Vagina (tissue), 2 donors: ENCODE measurements around the gene MLF1.

Experiments
- POLR2A ChIP-seq, 2 donors: fragments of 450-650 bp; IDR thresholded peaks; one replicate each; pipeline ENCODE4 v1.6.1; 2017; ENCODE audit warnings: antibody characterized with exemption in 2 of 2, mild to moderate bottlenecking in 2 of 2, moderate library complexity in 2 of 2
- POLR2AphosphoS5 ChIP-seq, 2 donors: sonication (generic); formaldehyde crosslinking; IDR thresholded peaks; one replicate each; pipeline ENCODE4 v1.9.0; 2017; ENCODE audit warnings: antibody characterized with exemption in 2 of 2, mild to moderate bottlenecking in 2 of 2, low read depth in 1 of 2; ENCODE audit not compliant: insufficient read depth in 1 of 2
- TF ChIP-seq, protein P1 (sequence below), 3 experiments: fragments of 450-650 bp in 2 of 3; fragments of 200-600 bp in 1 of 3; sonication (generic) in 1 of 3; IDR thresholded peaks; one replicate each; pipeline ENCODE4 v1.5.1; 2017 to 2019; ENCODE audit warnings: antibody characterized with exemption in 3 of 3, mild to moderate bottlenecking in 2 of 3, moderate library complexity in 2 of 3

DNA sequence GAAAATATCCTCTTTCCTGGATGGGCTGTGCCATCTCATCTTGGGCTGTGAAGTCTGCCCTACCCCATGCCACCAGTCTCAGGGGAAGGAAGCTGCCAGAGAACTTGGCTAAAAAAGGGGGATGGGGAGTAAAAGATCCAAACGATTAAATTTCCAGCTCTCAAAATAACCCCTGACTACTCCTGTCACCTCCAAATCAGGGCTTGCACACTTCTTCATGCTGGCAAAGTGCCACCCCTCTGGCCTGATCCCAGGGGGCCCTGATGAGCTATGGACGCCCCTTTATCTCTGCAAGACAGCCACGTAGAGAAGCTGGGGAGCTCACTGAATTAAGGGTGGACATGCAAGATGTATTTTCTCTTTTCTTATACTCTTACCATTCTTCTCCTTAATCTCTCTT, 1.2 kb upstream of the MLF1 start:
- TF ChIP-seq POLR2AphosphoS5 (IDR thresholded peaks at IDR 0.05; ENCODE audit: insufficient read depth in 1 of 2, low read depth in 1 of 2) (no peak), POLR2A (IDR thresholded peaks at IDR 0.05) (no peak)
- TF ChIP-seq, protein P1, sequence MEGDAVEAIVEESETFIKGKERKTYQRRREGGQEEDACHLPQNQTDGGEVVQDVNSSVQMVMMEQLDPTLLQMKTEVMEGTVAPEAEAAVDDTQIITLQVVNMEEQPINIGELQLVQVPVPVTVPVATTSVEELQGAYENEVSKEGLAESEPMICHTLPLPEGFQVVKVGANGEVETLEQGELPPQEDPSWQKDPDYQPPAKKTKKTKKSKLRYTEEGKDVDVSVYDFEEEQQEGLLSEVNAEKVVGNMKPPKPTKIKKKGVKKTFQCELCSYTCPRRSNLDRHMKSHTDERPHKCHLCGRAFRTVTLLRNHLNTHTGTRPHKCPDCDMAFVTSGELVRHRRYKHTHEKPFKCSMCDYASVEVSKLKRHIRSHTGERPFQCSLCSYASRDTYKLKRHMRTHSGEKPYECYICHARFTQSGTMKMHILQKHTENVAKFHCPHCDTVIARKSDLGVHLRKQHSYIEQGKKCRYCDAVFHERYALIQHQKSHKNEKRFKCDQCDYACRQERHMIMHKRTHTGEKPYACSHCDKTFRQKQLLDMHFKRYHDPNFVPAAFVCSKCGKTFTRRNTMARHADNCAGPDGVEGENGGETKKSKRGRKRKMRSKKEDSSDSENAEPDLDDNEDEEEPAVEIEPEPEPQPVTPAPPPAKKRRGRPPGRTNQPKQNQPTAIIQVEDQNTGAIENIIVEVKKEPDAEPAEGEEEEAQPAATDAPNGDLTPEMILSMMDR (IDR thresholded peaks at IDR 0.05): no peak
